Omental fat pad (tissue), 4 donors: ENCODE measurements around the gene PUSL1. TPM values are rescaled to one million over a fixed set of nuclear protein-coding genes. Genes with fewer than 3 reads are reported as not detected.

Source experiments
- ATAC-seq: fragments of 150-250 bp; one replicate; pipeline ENCODE4 v1.9.1; 2016; ENCODE audit warnings: mild to moderate bottlenecking, moderate library complexity; ENCODE audit not compliant: low FRiP score
- DNase-seq: peaks from one replicate; pipeline ENCODE4 v3.0.0-alpha.2; 2019; ENCODE audit warnings: low spot score
- total RNA-seq, 4 donors: library from RNA; depleted of rRNA; stranded (reverse); fragments of >200 nt; gene quantifications; one replicate each; pipeline ENCODE4 v1.1.0, GENCODE V29; 2016
- TF ChIP-seq, protein P1 (sequence below), 3 donors: fragments of 450-650 bp; IDR thresholded peaks; one replicate each; pipeline ENCODE4 v1.5.1; 2016 to 2017; ENCODE audit warnings: antibody characterized with exemption in 3 of 3, mild to moderate bottlenecking in 3 of 3, moderate library complexity in 2 of 3

PUSL1 gene
- total RNA-seq, 4 donors from 2014 or later, result 15.7 to 26.0 (median 17.5) TPM

- ATAC-seq, result no peak
- TF ChIP-seq, protein P1, sequence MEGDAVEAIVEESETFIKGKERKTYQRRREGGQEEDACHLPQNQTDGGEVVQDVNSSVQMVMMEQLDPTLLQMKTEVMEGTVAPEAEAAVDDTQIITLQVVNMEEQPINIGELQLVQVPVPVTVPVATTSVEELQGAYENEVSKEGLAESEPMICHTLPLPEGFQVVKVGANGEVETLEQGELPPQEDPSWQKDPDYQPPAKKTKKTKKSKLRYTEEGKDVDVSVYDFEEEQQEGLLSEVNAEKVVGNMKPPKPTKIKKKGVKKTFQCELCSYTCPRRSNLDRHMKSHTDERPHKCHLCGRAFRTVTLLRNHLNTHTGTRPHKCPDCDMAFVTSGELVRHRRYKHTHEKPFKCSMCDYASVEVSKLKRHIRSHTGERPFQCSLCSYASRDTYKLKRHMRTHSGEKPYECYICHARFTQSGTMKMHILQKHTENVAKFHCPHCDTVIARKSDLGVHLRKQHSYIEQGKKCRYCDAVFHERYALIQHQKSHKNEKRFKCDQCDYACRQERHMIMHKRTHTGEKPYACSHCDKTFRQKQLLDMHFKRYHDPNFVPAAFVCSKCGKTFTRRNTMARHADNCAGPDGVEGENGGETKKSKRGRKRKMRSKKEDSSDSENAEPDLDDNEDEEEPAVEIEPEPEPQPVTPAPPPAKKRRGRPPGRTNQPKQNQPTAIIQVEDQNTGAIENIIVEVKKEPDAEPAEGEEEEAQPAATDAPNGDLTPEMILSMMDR (IDR thresholded peaks at IDR 0.05), result no peak
- no peak for DNase-seq
Observed at GRCh38 chr1:1346501-1346890, 38.1 kb downstream of the PUSL1 start.

GRCh38 chr1:1347026-1347595, 38.7 kb downstream of the PUSL1 start:
- ATAC-seq, result no peak

DNA sequence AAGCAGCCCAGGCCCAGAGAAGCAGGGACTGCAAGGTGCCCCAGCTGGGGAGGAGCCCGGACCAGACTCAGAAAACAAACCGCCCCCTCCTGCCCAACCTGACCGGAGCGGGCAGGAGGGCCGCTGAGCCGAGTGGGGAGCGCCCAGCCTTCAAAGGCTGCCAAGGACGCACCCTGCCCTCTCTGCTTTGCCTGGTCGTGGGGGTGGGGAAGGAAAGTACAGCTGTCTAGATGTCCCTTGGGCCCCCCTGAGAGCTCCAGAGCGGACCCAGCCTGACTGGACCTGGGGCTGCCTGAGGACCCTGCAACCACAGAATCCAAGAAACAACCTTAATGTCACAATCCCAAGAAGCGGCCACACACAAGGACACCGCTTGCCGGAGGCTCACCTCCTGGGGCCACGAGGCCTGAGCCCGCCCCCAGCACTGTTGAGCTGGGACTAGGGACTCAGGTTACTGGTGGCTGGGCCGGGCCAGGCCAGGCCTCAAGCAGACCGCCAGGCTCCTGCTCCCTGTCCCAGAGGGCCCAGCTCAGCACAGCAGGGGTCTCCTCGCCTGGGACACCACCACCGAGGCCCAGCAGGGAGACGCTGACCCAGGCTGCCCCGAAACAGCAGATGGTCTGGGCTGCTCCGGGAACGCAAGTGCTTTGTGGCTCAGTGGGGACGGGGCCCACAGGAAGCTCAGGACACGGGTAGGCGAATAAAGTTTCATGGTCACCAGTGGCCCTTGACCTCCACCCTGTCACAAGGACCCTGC, 39.4 kb downstream of the PUSL1 start:
- DNase-seq (no peak), ATAC-seq (no peak)
- TF ChIP-seq, protein P1 (IDR thresholded peaks at IDR 0.05), result no peak

More at GRCh38 chr1:1347026-1347595, 38.7 kb downstream of the PUSL1 start:
- TF ChIP-seq, protein P1 (IDR thresholded peaks at IDR 0.05), result no peak
- no peak for DNase-seq

DNA sequence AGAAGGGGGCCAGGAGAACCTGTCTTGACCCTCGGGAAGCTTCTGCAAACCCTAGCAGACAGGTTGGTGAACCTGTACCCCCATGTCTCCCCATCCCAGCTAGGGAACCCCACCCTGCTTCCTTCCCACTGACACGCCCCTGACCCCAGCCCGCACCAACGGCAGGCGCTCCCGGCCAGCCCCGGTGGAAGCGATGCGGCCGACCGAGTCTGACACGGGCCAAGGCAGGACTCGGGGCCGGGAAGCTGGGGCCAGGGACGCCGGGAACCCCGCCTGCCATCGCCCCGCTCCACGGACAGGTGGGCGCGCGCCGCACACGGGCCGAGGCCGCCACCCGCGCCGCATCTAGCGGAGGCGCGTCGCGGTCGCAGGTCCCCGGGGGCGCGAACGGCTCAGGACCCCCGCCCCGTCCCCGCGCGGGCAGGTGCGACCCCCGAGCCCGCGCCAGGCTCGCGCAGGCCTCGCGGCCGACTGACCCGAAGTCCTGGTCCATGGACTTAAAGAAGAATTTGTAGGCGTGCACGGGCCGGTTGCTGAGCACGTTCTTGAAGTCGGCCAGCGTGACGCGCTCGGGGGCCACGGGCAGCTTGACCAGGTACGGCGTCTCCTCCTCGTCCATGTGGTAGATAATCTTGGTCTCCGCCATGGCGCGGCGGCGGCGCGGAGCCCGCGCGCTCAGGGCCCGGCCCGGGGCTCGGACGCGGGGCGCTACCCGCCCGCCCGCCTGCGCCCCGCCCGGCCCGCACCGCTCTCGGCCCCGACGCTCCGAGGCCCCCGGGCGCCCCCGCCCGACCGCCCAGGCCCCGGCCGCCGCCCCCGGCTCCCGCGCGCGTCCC, 40.2 kb downstream of the PUSL1 start:
- ATAC-seq (peak; percentile 2), DNase-seq (no peak)
- TF ChIP-seq, protein P1 (IDR thresholded peaks at IDR 0.05), result no peak

- ATAC-seq, result peak; percentile 68
- DNase-seq, result peak; percentile 50
Observed at GRCh38 chr1:1349256-1350012, 41.0 kb downstream of the PUSL1 start, which contains the start of gene DVL1. DVL1 (minus strand) TSS chr1:1349418; CDS start chr1:1349065, 353 bp downstream.

More at GRCh38 chr1:1349256-1350012, 41.0 kb downstream of the PUSL1 start, which contains the start of gene DVL1:
- TF ChIP-seq, protein P1 (IDR thresholded peaks at IDR 0.05), result no peak
